Measurements from ENCODE around the gene MYLK3. TPM values are rescaled to one million over a fixed set of nuclear protein-coding genes. Genes with fewer than 3 reads are reported as not detected.

MYLK3 gene
- total RNA-seq, 1 donor: under 0.01 TPM

- Histone ChIP-seq H3K36me3 (ENCODE audit: insufficient read depth, low read length) (no peaks in the 10 kb centered on the region), H3K4me1 (ENCODE audit: insufficient read depth, low read length) (no peaks in the 10 kb centered on the region), H3K27me3 (ENCODE audit: insufficient read depth, low read length) (peaks cover 3% of the 10 kb centered on the region), H3K4me2 (ENCODE audit: insufficient read depth, low read length) (no peak overlapping the region), H3K4me3 (ENCODE audit: insufficient read depth, low read length) (no peak overlapping the region), H2AFZ (ENCODE audit: low read length) (no peak overlapping the region), H4K20me1 (ENCODE audit: insufficient read depth, low read length) (no peaks in the 10 kb centered on the region), H3K79me2 (ENCODE audit: insufficient read depth, low read length) (no peaks in the 10 kb centered on the region), H3K9me3 (ENCODE audit: low read depth, low read length) (no peaks in the 10 kb centered on the region), H3K27ac (ENCODE audit: low read depth, low read length) (no peak overlapping the region)
- no peak for TF ChIP-seq CTCF (IDR thresholded peaks at IDR 0.05; ENCODE audit: extremely low read depth, low read depth, low read length)
- DNase-seq (ENCODE audit: insufficient read length, low spot score, missing footprints): no peak
Measured at GRCh38 chr16:46721885-46722284, 26.3 kb downstream of the MYLK3 start.

- TF ChIP-seq CTCF (IDR thresholded peaks at IDR 0.05; ENCODE audit: extremely low read depth, low read depth, low read length): no peak
- Histone ChIP-seq H4K20me1 (ENCODE audit: insufficient read depth, low read length) (no peaks in the 10 kb centered on the region), H3K27me3 (ENCODE audit: insufficient read depth, low read length) (peaks cover 3% of the 10 kb centered on the region), H3K4me3 (ENCODE audit: insufficient read depth, low read length) (no peak overlapping the region), H3K79me2 (ENCODE audit: insufficient read depth, low read length) (no peaks in the 10 kb centered on the region), H3K9me3 (ENCODE audit: low read depth, low read length) (no peaks in the 10 kb centered on the region), H2AFZ (ENCODE audit: low read length) (no peak overlapping the region), H3K27ac (ENCODE audit: low read depth, low read length) (no peak overlapping the region), H3K36me3 (ENCODE audit: insufficient read depth, low read length) (no peaks in the 10 kb centered on the region), H3K4me2 (ENCODE audit: insufficient read depth, low read length) (no peak overlapping the region), H3K4me1 (ENCODE audit: insufficient read depth, low read length) (no peaks in the 10 kb centered on the region)
- no peak for DNase-seq (ENCODE audit: insufficient read length, low spot score, missing footprints)
Measured at GRCh38 chr16:46720619-46721018, 27.5 kb downstream of the MYLK3 start.

GRCh38 chr16:46719528-46719927, 28.6 kb downstream of the MYLK3 start:
- H3K9me3 ChIP-seq (ENCODE audit: low read depth, low read length): no peaks in the 10 kb centered on the region
- H3K4me2 ChIP-seq (ENCODE audit: insufficient read depth, low read length): no peak overlapping the region
- no peaks in the 10 kb centered on the region for H4K20me1 ChIP-seq (ENCODE audit: insufficient read depth, low read length)
- H3K27ac ChIP-seq (ENCODE audit: low read depth, low read length): no peak overlapping the region
- H3K4me1 ChIP-seq (ENCODE audit: insufficient read depth, low read length): no peaks in the 10 kb centered on the region
- TF ChIP-seq CTCF (IDR thresholded peaks at IDR 0.05; ENCODE audit: extremely low read depth, low read depth, low read length): no peak
- DNase-seq (ENCODE audit: insufficient read length, low spot score, missing footprints): no peak
- no peak overlapping the region for H2AFZ ChIP-seq (ENCODE audit: low read length)
- H3K27me3 ChIP-seq (ENCODE audit: insufficient read depth, low read length): peaks cover 3% of the 10 kb centered on the region
- no peaks in the 10 kb centered on the region for H3K79me2 ChIP-seq (ENCODE audit: insufficient read depth, low read length)
- H3K4me3 ChIP-seq (ENCODE audit: insufficient read depth, low read length): no peak overlapping the region
- no peaks in the 10 kb centered on the region for H3K36me3 ChIP-seq (ENCODE audit: insufficient read depth, low read length)

DNA sequence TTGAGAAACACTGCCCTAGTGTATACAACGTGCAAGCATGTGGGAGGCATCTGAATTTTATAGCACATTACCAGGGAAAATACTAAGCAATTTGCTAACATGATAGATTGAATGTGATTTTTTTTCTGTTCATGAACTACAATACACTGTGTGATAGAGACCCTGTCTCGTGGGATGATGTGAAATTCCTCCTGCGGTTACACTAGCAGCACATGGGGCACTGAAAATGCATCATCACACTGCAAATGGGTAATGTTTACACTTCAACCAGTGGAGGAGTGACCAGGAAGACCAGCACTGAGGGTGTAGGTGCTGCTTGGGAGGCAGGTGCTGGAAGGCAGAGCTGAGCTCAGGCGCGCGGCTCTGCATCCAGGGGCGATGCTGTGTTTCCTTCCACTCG, 29.9 kb downstream of the MYLK3 start:
- Histone ChIP-seq H3K27ac (ENCODE audit: low read depth, low read length) (no peak overlapping the region), H3K4me2 (ENCODE audit: insufficient read depth, low read length) (no peak overlapping the region), H4K20me1 (ENCODE audit: insufficient read depth, low read length) (no peaks in the 10 kb centered on the region), H3K27me3 (ENCODE audit: insufficient read depth, low read length) (peaks cover 3% of the 10 kb centered on the region), H3K4me1 (ENCODE audit: insufficient read depth, low read length) (no peaks in the 10 kb centered on the region), H3K79me2 (ENCODE audit: insufficient read depth, low read length) (no peaks in the 10 kb centered on the region), H3K9me3 (ENCODE audit: low read depth, low read length) (no peaks in the 10 kb centered on the region), H3K4me3 (ENCODE audit: insufficient read depth, low read length) (no peak overlapping the region), H2AFZ (ENCODE audit: low read length) (no peak overlapping the region), H3K36me3 (ENCODE audit: insufficient read depth, low read length) (no peaks in the 10 kb centered on the region)
- TF ChIP-seq CTCF (IDR thresholded peaks at IDR 0.05; ENCODE audit: extremely low read depth, low read depth, low read length): no peak
- DNase-seq (ENCODE audit: insufficient read length, low spot score, missing footprints): no peak
